ENCODE measurements around the gene JPH3.

DNA sequence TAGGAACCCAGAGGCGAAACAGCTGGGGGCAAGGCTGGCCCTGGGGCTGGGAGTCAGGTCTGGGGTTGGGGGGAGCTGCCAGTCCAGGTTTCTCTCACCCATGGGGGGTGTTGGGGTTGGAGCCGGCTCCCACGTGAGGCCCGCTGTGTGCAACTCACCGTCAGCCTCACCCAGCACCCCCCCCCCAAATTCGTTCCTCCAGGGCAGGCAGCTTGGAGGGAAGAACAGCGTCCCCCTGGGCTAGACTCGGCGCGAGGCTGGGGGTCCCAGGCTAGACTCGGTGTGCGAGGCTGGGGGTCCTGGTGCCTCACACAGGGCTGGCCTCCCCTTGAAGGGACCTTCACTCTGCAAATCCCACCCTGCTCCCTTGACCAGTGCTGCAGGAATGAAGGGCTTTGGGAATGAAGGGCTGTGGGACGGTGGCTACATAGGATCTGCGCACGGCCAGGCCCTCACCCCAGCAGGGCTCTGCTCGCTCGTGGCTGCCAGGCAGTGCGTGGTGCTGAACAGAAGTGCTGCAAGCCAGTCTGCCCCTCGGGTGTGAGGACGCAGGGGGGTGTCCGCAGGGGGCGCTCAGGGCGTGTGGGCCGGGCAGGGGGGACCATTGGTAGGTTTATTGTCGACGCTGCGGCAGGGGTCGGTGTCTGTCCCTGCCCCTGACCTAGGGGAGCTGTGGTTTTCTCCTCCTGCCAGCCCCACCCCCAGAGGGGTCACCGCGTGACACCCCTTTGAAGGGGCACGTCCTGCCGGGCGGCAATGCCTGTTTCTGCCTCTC, 88.8 kb downstream of the JPH3 start:
- TF ChIP-seq, protein P1, sequence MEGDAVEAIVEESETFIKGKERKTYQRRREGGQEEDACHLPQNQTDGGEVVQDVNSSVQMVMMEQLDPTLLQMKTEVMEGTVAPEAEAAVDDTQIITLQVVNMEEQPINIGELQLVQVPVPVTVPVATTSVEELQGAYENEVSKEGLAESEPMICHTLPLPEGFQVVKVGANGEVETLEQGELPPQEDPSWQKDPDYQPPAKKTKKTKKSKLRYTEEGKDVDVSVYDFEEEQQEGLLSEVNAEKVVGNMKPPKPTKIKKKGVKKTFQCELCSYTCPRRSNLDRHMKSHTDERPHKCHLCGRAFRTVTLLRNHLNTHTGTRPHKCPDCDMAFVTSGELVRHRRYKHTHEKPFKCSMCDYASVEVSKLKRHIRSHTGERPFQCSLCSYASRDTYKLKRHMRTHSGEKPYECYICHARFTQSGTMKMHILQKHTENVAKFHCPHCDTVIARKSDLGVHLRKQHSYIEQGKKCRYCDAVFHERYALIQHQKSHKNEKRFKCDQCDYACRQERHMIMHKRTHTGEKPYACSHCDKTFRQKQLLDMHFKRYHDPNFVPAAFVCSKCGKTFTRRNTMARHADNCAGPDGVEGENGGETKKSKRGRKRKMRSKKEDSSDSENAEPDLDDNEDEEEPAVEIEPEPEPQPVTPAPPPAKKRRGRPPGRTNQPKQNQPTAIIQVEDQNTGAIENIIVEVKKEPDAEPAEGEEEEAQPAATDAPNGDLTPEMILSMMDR (IDR thresholded peaks at IDR 0.05) = no peak
- no peak for TF ChIP-seq POLR2A (IDR thresholded peaks at IDR 0.05)

Measured in tibial nerve (tissue), 3 donors.